Measurements from ENCODE around the gene PPP1R26.

DNA sequence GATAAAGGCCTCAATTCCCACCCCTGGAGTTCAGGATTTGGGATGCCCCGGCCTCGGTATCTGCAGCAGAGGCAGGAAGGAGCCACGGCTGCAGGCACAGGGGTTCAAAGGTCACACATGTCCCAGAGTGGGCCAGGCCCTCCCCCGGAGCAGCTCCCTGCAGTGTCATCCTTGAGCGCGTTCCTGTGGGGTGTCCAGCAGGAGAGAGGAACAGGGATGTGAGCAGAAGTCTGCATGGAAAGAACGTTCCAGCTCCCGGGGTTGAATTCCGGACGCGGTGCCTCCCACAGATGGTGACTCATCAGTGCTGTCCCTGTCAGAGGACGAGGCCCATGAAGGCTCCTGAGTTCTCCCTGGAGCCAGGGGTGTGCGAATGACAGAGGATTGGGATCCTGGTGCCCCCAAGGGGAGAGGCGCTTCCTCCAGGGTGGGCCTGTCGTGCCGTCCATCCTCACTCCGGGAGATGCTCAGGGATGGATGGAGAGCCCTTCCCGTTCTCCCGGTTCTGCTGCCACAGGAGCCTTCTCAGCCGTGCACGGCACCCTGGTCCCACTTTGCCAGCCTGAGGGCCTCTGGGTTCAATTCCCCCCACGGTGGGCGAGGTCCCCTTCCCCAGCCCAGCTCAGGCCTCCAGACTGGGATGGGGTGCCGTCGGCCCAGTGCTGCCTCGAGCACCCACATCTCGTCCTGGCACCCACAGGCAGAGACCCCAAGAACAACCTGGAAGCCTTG lies 44.7 kb downstream of the PPP1R26 start:
- TF ChIP-seq, protein P1, sequence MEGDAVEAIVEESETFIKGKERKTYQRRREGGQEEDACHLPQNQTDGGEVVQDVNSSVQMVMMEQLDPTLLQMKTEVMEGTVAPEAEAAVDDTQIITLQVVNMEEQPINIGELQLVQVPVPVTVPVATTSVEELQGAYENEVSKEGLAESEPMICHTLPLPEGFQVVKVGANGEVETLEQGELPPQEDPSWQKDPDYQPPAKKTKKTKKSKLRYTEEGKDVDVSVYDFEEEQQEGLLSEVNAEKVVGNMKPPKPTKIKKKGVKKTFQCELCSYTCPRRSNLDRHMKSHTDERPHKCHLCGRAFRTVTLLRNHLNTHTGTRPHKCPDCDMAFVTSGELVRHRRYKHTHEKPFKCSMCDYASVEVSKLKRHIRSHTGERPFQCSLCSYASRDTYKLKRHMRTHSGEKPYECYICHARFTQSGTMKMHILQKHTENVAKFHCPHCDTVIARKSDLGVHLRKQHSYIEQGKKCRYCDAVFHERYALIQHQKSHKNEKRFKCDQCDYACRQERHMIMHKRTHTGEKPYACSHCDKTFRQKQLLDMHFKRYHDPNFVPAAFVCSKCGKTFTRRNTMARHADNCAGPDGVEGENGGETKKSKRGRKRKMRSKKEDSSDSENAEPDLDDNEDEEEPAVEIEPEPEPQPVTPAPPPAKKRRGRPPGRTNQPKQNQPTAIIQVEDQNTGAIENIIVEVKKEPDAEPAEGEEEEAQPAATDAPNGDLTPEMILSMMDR (IDR thresholded peaks at IDR 0.05), result no peak
- no peak for TF ChIP-seq POLR2A (IDR thresholded peaks at IDR 0.05)

Measured in thyroid gland (tissue), 4 donors.